ENCODE measurements around the gene PAEP.
"Not testable (repeated sequence)": the region's sequence is repeated elsewhere in the genome, so short reads cannot be mapped to it uniquely, and the experiment has no call there.

Gene PAEP

GRCh38 chr9:135544981-135545635 is 16.4 kb upstream of the PAEP start:
- H3K4me3 ChIP-seq (ENCODE audit: low read length) = no peak overlapping the region
- DNase-seq (ENCODE audit: low read depth) = no peak
- no peak for TF ChIP-seq CTCF (conservative IDR thresholded peaks at IDR 0.05; ENCODE audit: low read depth, low read length)

DNA sequence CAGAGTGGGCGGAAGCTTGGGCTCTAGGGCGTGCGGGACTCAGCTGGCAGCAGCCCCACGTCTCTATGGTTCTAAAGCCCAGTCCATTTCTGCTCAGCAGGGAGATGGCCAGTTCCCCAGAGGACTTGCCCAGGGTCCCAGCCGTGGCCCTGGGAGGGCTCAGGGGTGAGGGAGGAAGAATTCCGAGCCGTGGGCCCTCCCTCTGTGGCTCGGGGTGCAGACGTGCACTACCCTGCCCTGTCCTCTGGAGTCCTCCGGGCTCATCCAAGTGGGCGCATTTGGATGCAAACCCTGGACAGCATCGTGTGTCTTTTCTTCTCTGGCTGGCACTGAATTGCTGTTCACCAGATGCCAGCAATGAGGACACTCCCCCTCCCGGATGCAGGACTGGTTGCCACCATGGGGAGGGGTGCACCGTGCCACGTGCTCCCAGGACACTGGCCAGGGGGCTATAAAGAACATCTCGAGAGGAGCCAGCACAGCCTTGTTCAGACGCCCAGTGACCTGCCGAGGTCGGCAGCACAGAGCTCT is 15.8 kb upstream of the PAEP start, which contains the start of gene OBP2A:
TSS of gene OBP2A (plus strand) at position 481 of the 531 bp plus-strand sequence. CDS start 55 bp downstream, outside the sequence.
- H3K4me3 ChIP-seq (ENCODE audit: low read length) = not testable (repeated sequence)

GRCh38 chr9:135546792-135547617 is 14.6 kb upstream of the PAEP start:
- DNase-seq (ENCODE audit: low read depth); H3K4me3 ChIP-seq (ENCODE audit: low read length): not testable (repeated sequence)

More for the DNA sequence above, 15.8 kb upstream of the PAEP start, which contains the start of gene OBP2A:
- DNase-seq (ENCODE audit: low read depth) = not testable (repeated sequence)

GRCh38 chr9:135547756-135548736 is 13.5 kb upstream of the PAEP start:
- TF ChIP-seq CTCF (conservative IDR thresholded peaks at IDR 0.05; ENCODE audit: low read depth, low read length) = no peak
- H3K4me3 ChIP-seq (ENCODE audit: low read length) = no peak overlapping the region
- DNase-seq (ENCODE audit: low read depth) = no peak

GRCh38 chr9:135549478-135550343 is 11.8 kb upstream of the PAEP start:
- H3K4me3 ChIP-seq (ENCODE audit: low read length); DNase-seq (ENCODE audit: low read depth): not testable (repeated sequence)

DNA sequence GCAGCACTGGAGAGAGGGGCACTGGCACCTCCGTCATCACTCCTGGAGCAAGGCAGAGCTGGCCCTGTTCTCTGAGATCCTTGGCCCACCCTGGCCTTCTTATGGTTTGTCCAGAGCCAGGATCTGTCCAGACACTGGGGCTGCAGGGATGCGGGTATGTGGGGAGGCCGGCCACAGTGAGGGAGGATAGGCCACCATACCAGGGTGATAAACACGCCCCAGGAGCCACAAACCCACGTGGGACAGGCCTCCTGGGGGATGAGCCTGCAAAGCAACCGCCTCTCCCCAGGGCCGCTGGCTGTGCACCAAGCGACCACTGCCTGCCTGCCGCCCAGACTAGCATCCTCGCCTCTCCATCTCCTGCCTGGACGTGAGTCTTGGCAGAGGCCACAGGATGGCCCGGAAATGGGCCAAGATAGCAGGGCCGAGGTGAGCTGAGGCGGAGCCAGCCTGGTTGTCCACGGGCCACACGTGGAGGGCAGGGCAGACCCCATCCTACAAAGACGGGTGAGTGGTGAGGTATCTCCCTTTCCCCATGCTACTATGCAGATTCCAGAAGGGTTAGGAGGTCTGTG is 11.1 kb upstream of the PAEP start:
- no peak for DNase-seq (ENCODE audit: low read depth)
- no peak overlapping the region for H3K4me3 ChIP-seq (ENCODE audit: low read length)
- no peak for TF ChIP-seq CTCF (conservative IDR thresholded peaks at IDR 0.05; ENCODE audit: low read depth, low read length)

DNA sequence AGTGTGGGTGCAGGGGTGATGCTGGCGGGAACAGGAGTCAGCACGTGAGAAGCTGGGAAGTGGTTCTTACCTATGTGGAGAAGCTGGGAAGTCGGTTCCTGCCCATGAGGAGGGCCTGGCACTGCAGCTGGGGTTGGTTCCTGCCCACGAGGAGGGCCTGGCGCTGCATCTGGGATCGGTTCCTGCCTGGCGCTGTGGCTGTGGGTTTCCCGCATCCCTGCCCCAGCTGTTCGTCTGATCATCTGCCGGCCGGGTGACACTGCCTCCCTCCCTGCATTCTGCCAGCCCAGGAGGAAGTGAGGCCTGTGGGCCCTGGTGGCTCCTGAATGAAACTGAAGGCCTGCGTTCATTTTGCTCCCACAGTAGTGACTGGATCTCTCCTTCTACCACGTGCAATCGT is 10.5 kb upstream of the PAEP start:
- no peak for DNase-seq (ENCODE audit: low read depth)
- TF ChIP-seq CTCF (conservative IDR thresholded peaks at IDR 0.05; ENCODE audit: low read depth, low read length) = no peak
- no peak overlapping the region for H3K4me3 ChIP-seq (ENCODE audit: low read length)
